ENCODE measurements around the gene IFT81. TPM values are rescaled to one million over a fixed set of nuclear protein-coding genes. Genes with fewer than 3 reads are reported as not detected.

Gene IFT81
- total and polyA plus RNA-seq, 2 of the 13 experiments (the other 11 are each of a cell fraction or from before 2014, with no cell fraction given), result 4.2 to 13.0 TPM

DNA sequence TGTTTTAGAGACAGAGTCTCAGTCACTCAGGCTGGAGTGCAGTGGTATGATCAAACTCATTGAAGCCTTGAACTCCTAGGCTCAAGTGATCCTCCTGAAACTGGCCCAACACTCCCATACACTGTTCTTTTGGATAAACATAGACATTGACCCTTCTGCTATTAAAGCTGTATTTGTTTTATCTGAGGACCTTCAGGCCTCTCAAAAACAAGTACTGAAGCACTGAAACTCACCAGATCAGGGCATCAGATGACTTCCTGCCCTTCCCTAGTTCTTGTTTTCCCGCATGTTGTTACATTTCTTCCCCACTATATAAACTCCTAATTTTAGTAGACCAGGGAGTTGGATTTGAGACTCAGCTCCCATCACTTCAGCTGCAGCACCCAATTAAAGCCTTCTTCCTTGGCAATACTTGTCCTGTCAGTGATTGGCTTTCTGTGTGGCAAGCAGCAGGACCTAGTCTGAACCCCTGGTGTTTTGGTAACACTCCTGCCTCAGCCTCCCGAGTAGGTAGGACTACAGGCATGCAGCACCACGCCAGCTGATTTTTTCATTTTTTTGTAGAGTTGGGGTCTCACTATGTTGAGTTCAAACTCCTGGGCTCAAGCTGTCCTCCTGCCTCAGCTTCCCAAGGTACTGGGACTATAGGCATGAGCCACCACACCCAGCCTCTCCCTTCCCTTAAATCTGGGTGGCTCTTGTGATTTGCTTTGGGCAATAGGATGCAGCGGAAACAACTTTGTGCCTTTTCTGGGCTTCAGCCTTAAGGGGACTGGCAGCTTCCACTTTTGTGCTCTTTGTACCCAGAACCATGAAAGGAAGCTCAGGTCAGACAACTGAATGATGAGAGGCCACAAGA, 12.5 kb upstream of the IFT81 start (continued):
- TF ChIP-seq, protein P1, sequence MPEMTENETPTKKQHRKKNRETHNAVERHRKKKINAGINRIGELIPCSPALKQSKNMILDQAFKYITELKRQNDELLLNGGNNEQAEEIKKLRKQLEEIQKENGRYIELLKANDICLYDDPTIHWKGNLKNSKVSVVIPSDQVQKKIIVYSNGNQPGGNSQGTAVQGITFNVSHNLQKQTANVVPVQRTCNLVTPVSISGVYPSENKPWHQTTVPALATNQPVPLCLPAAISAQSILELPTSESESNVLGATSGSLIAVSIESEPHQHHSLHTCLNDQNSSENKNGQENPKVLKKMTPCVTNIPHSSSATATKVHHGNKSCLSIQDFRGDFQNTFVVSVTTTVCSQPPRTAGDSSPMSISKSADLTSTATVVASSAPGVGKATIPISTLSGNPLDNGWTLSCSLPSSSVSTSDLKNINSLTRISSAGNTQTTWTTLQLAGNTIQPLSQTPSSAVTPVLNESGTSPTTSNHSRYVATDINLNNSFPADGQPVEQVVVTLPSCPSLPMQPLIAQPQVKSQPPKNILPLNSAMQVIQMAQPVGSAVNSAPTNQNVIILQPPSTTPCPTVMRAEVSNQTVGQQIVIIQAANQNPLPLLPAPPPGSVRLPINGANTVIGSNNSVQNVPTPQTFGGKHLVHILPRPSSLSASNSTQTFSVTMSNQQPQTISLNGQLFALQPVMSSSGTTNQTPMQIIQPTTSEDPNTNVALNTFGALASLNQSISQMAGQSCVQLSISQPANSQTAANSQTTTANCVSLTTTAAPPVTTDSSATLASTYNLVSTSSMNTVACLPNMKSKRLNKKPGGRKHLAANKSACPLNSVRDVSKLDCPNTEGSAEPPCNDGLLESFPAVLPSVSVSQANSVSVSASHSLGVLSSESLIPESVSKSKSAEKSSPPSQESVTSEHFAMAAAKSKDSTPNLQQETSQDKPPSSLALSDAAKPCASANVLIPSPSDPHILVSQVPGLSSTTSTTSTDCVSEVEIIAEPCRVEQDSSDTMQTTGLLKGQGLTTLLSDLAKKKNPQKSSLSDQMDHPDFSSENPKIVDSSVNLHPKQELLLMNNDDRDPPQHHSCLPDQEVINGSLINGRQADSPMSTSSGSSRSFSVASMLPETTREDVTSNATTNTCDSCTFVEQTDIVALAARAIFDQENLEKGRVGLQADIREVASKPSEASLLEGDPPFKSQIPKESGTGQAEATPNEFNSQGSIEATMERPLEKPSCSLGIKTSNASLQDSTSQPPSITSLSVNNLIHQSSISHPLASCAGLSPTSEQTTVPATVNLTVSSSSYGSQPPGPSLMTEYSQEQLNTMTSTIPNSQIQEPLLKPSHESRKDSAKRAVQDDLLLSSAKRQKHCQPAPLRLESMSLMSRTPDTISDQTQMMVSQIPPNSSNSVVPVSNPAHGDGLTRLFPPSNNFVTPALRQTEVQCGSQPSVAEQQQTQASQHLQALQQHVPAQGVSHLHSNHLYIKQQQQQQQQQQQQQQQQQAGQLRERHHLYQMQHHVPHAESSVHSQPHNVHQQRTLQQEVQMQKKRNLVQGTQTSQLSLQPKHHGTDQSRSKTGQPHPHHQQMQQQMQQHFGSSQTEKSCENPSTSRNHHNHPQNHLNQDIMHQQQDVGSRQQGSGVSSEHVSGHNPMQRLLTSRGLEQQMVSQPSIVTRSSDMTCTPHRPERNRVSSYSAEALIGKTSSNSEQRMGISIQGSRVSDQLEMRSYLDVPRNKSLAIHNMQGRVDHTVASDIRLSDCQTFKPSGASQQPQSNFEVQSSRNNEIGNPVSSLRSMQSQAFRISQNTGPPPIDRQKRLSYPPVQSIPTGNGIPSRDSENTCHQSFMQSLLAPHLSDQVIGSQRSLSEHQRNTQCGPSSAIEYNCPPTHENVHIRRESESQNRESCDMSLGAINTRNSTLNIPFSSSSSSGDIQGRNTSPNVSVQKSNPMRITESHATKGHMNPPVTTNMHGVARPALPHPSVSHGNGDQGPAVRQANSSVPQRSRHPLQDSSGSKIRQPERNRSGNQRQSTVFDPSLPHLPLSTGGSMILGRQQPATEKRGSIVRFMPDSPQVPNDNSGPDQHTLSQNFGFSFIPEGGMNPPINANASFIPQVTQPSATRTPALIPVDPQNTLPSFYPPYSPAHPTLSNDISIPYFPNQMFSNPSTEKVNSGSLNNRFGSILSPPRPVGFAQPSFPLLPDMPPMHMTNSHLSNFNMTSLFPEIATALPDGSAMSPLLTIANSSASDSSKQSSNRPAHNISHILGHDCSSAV (CRISPR knock-in tag; IDR thresholded peaks at IDR 0.05; ENCODE audit: borderline replicate concordance), result no peak
- no peak; the same call in 1 of the 2 replicates for TF ChIP-seq ZNF629 (CRISPR knock-in tag; conservative IDR thresholded peaks at IDR 0.05)
- TF ChIP-seq, protein P2, sequence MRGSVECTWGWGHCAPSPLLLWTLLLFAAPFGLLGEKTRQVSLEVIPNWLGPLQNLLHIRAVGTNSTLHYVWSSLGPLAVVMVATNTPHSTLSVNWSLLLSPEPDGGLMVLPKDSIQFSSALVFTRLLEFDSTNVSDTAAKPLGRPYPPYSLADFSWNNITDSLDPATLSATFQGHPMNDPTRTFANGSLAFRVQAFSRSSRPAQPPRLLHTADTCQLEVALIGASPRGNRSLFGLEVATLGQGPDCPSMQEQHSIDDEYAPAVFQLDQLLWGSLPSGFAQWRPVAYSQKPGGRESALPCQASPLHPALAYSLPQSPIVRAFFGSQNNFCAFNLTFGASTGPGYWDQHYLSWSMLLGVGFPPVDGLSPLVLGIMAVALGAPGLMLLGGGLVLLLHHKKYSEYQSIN (CRISPR knock-in tag; IDR thresholded peaks at IDR 0.05; ENCODE audit: borderline replicate concordance), result no peak
- TF ChIP-seq ZNF30 (CRISPR knock-in tag; IDR thresholded peaks at IDR 0.05), result no peak
- peak; percentile 10; the same call in 1 of the 2 replicates for TF ChIP-seq ZNF747 (CRISPR knock-in tag; IDR thresholded peaks at IDR 0.05; ENCODE audit: borderline replicate concordance)
- TF ChIP-seq ZNF333 (CRISPR knock-in tag; IDR thresholded peaks at IDR 0.05; ENCODE audit: borderline replicate concordance), result no peak
- TF ChIP-seq, protein P3, sequence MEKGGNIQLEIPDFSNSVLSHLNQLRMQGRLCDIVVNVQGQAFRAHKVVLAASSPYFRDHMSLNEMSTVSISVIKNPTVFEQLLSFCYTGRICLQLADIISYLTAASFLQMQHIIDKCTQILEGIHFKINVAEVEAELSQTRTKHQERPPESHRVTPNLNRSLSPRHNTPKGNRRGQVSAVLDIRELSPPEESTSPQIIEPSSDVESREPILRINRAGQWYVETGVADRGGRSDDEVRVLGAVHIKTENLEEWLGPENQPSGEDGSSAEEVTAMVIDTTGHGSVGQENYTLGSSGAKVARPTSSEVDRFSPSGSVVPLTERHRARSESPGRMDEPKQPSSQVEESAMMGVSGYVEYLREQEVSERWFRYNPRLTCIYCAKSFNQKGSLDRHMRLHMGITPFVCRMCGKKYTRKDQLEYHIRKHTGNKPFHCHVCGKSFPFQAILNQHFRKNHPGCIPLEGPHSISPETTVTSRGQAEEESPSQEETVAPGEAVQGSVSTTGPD (CRISPR knock-in tag; IDR thresholded peaks at IDR 0.05), result no peak
- TF ChIP-seq, protein P4, sequence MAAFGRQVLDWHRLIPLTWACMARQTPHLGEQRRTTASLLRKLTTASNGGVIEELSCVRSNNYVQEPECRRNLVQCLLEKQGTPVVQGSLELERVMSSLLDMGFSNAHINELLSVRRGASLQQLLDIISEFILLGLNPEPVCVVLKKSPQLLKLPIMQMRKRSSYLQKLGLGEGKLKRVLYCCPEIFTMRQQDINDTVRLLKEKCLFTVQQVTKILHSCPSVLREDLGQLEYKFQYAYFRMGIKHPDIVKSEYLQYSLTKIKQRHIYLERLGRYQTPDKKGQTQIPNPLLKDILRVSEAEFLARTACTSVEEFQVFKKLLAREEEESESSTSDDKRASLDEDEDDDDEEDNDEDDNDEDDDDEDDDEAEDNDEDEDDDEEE (CRISPR knock-in tag; IDR thresholded peaks at IDR 0.05), result no peak
- TF ChIP-seq, protein P5, sequence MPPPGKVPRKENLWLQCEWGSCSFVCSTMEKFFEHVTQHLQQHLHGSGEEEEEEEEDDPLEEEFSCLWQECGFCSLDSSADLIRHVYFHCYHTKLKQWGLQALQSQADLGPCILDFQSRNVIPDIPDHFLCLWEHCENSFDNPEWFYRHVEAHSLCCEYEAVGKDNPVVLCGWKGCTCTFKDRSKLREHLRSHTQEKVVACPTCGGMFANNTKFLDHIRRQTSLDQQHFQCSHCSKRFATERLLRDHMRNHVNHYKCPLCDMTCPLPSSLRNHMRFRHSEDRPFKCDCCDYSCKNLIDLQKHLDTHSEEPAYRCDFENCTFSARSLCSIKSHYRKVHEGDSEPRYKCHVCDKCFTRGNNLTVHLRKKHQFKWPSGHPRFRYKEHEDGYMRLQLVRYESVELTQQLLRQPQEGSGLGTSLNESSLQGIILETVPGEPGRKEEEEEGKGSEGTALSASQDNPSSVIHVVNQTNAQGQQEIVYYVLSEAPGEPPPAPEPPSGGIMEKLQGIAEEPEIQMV (CRISPR knock-in tag; IDR thresholded peaks at IDR 0.05; ENCODE audit: low read depth), result no peak
- no peak for TF ChIP-seq ZNF775 (CRISPR knock-in tag; IDR thresholded peaks at IDR 0.05; ENCODE audit: borderline replicate concordance)
- peak; percentile 94 for TF ChIP-seq KDM6A (CRISPR knock-in tag; IDR thresholded peaks at IDR 0.05; ENCODE audit: low read depth)
- TF ChIP-seq, protein P6, sequence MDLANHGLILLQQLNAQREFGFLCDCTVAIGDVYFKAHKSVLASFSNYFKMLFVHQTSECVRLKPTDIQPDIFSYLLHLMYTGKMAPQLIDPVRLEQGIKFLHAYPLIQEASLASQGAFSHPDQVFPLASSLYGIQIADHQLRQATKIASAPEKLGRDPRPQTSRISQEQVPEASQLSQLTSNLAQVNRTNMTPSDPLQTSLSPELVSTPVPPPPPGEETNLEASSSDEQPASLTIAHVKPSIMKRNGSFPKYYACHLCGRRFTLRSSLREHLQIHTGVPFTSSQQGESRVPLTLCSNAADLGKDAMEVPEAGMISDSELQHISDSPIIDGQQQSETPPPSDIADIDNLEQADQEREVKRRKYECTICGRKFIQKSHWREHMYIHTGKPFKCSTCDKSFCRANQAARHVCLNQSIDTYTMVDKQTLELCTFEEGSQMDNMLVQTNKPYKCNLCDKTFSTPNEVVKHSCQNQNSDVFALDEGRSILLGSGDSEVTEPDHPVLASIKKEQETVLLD (CRISPR knock-in tag; IDR thresholded peaks at IDR 0.05; ENCODE audit: low read depth), result no peak

All from HepG2 (cell line).